NT2/D1 (cell line): ENCODE data around the gene ITPKA.

Experiments used
- SUZ12 ChIP-seq: IDR thresholded peaks from 2 replicates; pipeline ENCODE4 v1.6.1; 2011; ENCODE audit not compliant: insufficient read length, insufficient read depth; ENCODE audit errors: extremely low read depth
- YY1 ChIP-seq: IDR thresholded peaks from 2 replicates; pipeline ENCODE4 v1.6.1; 2011; ENCODE audit not compliant: insufficient read length, insufficient read depth
- ZNF274 ChIP-seq: IDR thresholded peaks from 2 replicates; pipeline ENCODE4 v1.6.1; 2011; ENCODE audit warnings: mild to moderate bottlenecking, low read depth, low read length

- TF ChIP-seq YY1 (no peak), ZNF274 (no peak), SUZ12 (no peak)
Measured at GRCh38 chr15:41546851-41547786, 53.4 kb downstream of the ITPKA start.
